Body of pancreas (tissue), 4 donors: ENCODE measurements around the gene OR7A17.

Experiments
- POLR2A ChIP-seq, 3 donors: fragments of 450-650 bp; IDR thresholded peaks; one replicate each; pipeline ENCODE4 v1.6.1; 2016; ENCODE audit warnings: antibody characterized with exemption in 3 of 3, mild to moderate bottlenecking in 2 of 3
- TF ChIP-seq, protein P1 (sequence below), 7 experiments: fragments of 450-650 bp in 4 of 7; fragments of 200-600 bp in 3 of 7; sonication (generic) in 3 of 7; IDR thresholded peaks; one replicate each; pipeline ENCODE4 v1.5.1; 2016 to 2019; ENCODE audit warnings: antibody characterized with exemption in 7 of 7

DNA sequence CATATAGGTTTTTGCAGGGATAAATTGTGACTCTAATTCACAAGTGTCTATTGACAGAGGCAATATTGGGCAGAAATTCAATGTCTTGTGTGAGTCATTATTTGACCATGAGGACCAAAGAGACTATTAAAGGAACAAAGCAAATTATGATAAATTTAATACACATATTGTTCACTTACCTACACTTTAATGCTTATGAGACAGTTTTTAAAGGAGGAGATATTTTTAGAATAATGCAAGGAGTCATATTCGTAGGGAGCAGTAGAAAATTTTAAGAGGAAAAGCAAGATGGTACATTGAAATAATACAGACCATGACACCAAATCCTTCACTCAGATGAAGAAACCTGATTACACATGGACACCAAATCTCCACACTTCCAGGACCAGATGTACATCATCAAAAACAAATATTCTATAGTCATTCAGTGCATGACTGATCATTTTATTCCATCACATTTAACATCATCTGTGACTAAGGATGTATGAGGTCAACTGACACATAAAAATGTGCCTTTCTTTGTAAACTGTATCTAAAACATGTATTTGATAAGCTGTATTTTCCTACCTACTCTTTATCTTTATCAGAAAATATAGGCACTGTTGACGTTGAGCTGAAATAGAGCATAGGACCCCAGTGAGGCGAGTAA, 4.2 kb upstream of the OR7A17 start:
- TF ChIP-seq, protein P1, sequence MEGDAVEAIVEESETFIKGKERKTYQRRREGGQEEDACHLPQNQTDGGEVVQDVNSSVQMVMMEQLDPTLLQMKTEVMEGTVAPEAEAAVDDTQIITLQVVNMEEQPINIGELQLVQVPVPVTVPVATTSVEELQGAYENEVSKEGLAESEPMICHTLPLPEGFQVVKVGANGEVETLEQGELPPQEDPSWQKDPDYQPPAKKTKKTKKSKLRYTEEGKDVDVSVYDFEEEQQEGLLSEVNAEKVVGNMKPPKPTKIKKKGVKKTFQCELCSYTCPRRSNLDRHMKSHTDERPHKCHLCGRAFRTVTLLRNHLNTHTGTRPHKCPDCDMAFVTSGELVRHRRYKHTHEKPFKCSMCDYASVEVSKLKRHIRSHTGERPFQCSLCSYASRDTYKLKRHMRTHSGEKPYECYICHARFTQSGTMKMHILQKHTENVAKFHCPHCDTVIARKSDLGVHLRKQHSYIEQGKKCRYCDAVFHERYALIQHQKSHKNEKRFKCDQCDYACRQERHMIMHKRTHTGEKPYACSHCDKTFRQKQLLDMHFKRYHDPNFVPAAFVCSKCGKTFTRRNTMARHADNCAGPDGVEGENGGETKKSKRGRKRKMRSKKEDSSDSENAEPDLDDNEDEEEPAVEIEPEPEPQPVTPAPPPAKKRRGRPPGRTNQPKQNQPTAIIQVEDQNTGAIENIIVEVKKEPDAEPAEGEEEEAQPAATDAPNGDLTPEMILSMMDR (IDR thresholded peaks at IDR 0.05): no peak
- no peak for TF ChIP-seq POLR2A (IDR thresholded peaks at IDR 0.05)
